HCT116 (cell line): ENCODE results near the gene TUBB6.

ENCODE experiments used
- CTCF ChIP-seq, 3 experiments: fragments of 200-600 bp in 1 of 3; sonication (generic) in 1 of 3; IDR thresholded peaks in 2 of 3; conservative IDR thresholded peaks in 1 of 3; 2 replicates each; pipeline ENCODE4 v1.5.1; 2012 to 2017; ENCODE audit warnings: low read depth in 2 of 3, low read length in 2 of 3, antibody characterized with exemption in 1 of 3, borderline replicate concordance in 1 of 3, control low read depth in 1 of 3, mild to moderate bottlenecking in 1 of 3, mixed read lengths in 1 of 3, mixed run types in 1 of 3, moderate library complexity in 1 of 3; ENCODE audit not compliant: insufficient read depth in 1 of 3
- EZH2 ChIP-seq: fragments of 200-600 bp; sonication (generic); IDR thresholded peaks from 2 replicates; pipeline ENCODE4 v1.6.1; 2017; ENCODE audit warnings: antibody characterized with exemption, mixed run types
- EZH2phosphoT487 ChIP-seq: fragments of 200-600 bp; IDR thresholded peaks from 2 replicates; pipeline ENCODE4 v1.6.1; 2018; ENCODE audit warnings: antibody characterized with exemption, borderline replicate concordance
- POLR2A ChIP-seq: IDR thresholded peaks from 2 replicates; pipeline ENCODE4 v1.7.0; 2011; ENCODE audit warnings: borderline replicate concordance; ENCODE audit not compliant: insufficient read depth, insufficient read length; ENCODE audit errors: extremely low read depth
- POLR2AphosphoS5 ChIP-seq: IDR thresholded peaks from 2 replicates; pipeline ENCODE4 v1.6.1; 2011; ENCODE audit warnings: mild to moderate bottlenecking, low read depth, low read length, moderate library complexity
- REST ChIP-seq: IDR thresholded peaks from 2 replicates; pipeline ENCODE4 v1.6.1; 2012; ENCODE audit warnings: low read depth
- SP1 ChIP-seq: IDR thresholded peaks from 2 replicates; pipeline ENCODE4 v1.6.1; 2012; ENCODE audit warnings: low read depth
- SRF ChIP-seq: IDR thresholded peaks from 2 replicates; pipeline ENCODE4 v1.6.1; 2012; ENCODE audit warnings: low read depth

DNA sequence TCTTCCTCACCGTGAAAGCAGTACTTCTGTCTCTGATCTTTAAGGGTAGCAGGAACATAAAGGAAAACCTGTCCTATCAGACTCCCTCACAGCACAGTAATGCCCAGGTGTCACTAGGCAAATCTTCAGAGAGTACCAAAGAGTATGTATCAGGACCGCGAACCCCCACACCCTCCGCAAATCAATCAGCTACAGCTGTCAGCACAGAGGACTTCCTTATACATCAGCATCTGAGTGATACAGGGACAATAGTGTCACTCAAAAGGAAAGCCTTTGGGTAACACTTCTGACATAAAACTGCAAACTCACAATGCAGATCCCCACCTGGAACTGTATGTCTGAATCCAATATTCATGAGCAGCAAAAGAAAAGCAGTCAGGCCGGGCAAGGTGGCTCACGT, 66.4 kb downstream of the TUBB6 start:
- no peak for TF ChIP-seq CTCF (IDR thresholded peaks at IDR 0.05 in 2 of 3, conservative IDR thresholded peaks at IDR 0.05 in 1 of 3; ENCODE audit: borderline replicate concordance in 1 of 3, insufficient read depth in 1 of 3, low read depth in 2 of 3, low read length in 2 of 3)
- no peak for TF ChIP-seq EZH2phosphoT487
- TF ChIP-seq POLR2A: no peak
- TF ChIP-seq EZH2: no peak
- TF ChIP-seq POLR2AphosphoS5: no peak
- TF ChIP-seq REST: no peak
- TF ChIP-seq SP1: no peak
- TF ChIP-seq SRF: no peak
